Fibroblast of the aortic adventitia (primary cell): ENCODE data around the gene RAD9A. TPM values are rescaled to one million over a fixed set of nuclear protein-coding genes. Genes with fewer than 3 reads are reported as not detected.
A peak's percentile ranks its signal among the peaks of the same experiment; 100 is the strongest.

ENCODE experiments used
- DNase-seq: peaks from one replicate; pipeline ENCODE4 v3.0.0-alpha.2; 2010; ENCODE audit warnings: low read depth
- H3K4me3 ChIP-seq: 2 replicates; pipeline ENCODE4 v1.5.1; 2011; ENCODE audit warnings: low read depth, mild to moderate bottlenecking, control low read depth, low read length, moderate library complexity
- total RNA-seq: library from RNA; depleted of rRNA; stranded (reverse); fragments of >200 nt; gene quantifications from 2 replicates; pipeline ENCODE4 v1.2.3, GENCODE V29; 2012; ENCODE audit warnings: low replicate concordance
- TF ChIP-seq, protein P1 (sequence below): IDR thresholded peaks from 2 replicates; pipeline ENCODE4 v1.5.1; 2011; ENCODE audit warnings: mild to moderate bottlenecking, low read length, control low read depth, inconsistent platforms; ENCODE audit not compliant: insufficient read depth

The RAD9A gene
- total RNA-seq, 1 donor = 4.7 TPM

DNA sequence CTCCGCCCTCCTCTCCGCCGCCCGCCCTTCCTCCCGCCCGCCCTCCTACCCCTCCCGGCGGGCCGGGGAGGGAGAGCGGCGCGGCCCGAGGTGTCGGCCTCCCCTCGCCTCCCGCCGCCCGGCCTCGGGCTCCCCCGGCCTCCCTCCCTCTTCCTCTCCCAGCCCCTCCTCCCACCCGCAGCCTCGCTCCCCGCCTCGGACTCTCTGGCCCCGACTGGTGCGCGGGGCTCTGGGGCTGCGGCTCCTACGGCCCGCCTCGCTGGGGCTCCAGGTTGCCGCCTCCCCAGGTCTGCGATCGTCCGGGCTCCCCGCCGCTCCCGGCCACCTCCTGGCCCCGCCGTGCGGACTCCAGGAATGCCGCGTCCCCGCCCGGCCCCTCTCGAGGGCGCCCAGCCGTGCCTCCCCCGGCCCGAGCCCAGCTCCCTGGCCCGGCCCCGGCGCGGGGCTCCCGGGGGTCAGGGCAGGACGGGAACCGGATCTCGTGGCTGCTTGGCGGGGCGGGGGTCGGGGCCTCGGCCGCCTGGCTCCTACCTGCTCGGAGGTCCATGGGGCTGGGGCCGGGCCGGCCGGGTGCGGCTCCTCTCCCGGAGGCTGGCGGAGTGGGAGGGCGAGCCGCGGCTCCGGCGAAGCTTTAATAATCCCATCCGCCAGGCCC is 18.7 kb upstream of the RAD9A start, which contains the start of gene CLCF1:
Gene CLCF1 (minus strand): TSS at position 606 of the 655 bp plus-strand sequence. CDS start 59 bp downstream, at position 547.
- peak within 1 kb of the TSS; percentile 70 for H3K4me3 ChIP-seq
- TF ChIP-seq, protein P1, sequence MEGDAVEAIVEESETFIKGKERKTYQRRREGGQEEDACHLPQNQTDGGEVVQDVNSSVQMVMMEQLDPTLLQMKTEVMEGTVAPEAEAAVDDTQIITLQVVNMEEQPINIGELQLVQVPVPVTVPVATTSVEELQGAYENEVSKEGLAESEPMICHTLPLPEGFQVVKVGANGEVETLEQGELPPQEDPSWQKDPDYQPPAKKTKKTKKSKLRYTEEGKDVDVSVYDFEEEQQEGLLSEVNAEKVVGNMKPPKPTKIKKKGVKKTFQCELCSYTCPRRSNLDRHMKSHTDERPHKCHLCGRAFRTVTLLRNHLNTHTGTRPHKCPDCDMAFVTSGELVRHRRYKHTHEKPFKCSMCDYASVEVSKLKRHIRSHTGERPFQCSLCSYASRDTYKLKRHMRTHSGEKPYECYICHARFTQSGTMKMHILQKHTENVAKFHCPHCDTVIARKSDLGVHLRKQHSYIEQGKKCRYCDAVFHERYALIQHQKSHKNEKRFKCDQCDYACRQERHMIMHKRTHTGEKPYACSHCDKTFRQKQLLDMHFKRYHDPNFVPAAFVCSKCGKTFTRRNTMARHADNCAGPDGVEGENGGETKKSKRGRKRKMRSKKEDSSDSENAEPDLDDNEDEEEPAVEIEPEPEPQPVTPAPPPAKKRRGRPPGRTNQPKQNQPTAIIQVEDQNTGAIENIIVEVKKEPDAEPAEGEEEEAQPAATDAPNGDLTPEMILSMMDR = no peak
- peak; percentile 57 for DNase-seq

DNA sequence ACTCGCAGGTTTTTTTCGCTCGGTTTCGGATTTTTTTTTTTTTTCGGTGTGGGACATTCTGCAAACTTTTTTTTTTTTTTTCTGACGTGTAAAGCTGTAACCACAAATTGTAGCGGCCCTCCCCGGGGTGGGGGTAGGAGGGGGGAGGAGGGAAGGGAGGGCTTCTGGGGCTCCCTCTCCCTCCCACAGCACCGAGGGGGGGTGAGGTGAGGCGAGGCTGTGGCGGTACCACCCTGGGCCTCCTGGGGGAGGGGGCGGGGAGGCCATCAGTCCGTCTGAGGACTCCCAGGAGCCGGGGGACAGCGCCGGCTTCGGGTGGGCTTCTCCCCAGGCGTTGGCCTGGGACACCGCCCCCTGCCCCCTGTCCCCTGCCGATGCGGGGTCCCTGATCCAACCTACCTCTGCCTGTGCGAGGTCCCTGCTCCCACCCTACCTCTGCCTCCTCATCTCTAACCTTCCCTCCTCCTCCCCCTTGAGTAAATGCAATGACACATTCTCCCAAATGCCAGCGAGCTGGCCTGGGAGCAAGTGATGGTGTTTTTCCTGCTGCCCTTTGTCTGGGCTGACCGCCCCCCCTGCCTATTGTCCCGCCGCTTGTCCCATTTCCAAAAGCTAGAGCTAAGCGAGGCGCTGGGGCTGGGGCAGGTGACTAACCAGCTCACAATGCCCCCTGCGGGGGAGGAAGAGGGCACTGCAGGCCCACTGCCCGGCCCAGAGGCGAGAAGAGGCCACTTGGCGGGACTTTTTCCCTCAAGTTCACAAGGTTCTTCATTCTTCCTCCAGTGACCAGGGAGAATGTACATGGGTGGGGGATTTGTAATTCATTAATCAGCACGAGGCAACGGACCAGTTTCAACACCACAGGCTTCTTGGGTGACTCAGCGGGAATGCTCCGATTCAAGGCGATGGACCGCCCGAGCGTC is 17.9 kb upstream of the RAD9A start:
- TF ChIP-seq, protein P1 = peak; percentile 52
- peak overlapping the region; percentile 70 for H3K4me3 ChIP-seq
- DNase-seq = peak; percentile 98

DNA sequence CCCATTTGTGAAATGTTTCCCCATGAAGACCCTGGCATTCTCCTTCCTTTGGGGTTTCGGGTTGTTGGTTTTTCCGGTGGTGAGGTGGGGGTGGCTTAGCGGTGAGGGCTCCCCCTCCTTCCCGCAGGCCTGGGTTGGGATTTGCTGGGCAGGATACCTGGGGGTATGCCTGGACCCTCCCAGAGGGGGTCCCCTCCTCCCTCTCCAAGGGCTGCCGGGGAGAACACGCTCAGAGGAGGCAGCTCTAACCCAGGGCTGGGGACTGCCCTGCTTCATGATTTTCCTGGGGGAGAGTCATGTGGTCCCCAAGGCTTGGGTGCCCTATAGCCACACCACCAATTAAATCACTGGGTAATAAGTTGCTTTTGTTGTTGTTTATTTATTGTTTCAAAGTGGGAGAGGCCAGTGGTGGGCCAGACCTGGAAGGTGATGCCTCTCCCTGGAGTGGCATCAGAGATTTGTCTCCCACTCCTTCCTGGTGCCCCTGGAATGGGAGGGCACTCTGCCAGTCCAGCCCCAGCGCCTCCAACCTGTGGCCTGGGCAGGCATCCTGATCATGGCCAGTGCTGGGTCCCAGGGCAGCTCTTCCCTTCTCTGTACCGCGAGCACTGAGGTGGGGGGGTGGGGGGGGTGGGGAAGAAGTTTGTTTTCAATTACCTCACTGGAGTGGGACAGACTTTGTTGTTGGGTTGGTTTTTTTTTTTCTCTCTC is 17.1 kb upstream of the RAD9A start:
- TF ChIP-seq, protein P1 = no peak
- no peak for DNase-seq
- peak overlapping the region; percentile 70 for H3K4me3 ChIP-seq

GRCh38 chr11:67375320-67376055 is 16.3 kb upstream of the RAD9A start:
- TF ChIP-seq, protein P1 = no peak
- no peak overlapping the region for H3K4me3 ChIP-seq
- no peak for DNase-seq

GRCh38 chr11:67376063-67376820 is 15.5 kb upstream of the RAD9A start:
- H3K4me3 ChIP-seq = no peak overlapping the region
- TF ChIP-seq, protein P1 = no peak
- no peak for DNase-seq
